GM23248 (cell line): Measurements from ENCODE around the gene PPP2R5C.

ENCODE experiments used
- EZH2 ChIP-seq: fragments of 200-600 bp; sonication (generic); IDR thresholded peaks from 2 replicates; pipeline ENCODE4 v1.6.1; 2018; ENCODE audit warnings: antibody characterized with exemption, mild to moderate bottlenecking; ENCODE audit not compliant: insufficient read depth, poor library complexity, severe bottlenecking
- EZH2phosphoT487 ChIP-seq: fragments of 200-600 bp; sonication (generic); IDR thresholded peaks from 2 replicates; pipeline ENCODE4 v1.6.1; 2018; ENCODE audit warnings: antibody characterized with exemption, moderate library complexity, mild to moderate bottlenecking, low read depth; ENCODE audit not compliant: insufficient read depth

DNA sequence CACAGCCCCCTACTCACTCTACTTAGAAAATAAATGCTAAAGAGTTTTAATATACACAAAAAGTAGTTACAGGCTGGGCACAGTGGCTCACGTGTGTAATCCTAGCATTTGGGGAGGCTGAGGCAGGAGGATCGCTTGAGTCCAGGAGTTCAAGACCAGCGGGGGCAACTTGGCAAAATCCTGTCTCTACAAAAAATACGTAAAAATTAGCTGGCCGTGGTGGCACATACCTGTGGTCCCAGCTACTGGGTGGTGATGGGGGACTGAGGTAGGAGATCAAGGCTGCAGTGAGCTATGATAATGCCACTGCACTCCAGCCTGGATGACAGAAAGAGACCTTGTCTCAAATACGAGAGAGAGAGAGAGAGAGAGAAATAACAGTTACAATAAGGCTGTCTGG is 193.0 kb downstream of the PPP2R5C start:
- TF ChIP-seq EZH2phosphoT487 (no peak), EZH2 (no peak)
